ENCODE results near the gene ATAD5.

DNA sequence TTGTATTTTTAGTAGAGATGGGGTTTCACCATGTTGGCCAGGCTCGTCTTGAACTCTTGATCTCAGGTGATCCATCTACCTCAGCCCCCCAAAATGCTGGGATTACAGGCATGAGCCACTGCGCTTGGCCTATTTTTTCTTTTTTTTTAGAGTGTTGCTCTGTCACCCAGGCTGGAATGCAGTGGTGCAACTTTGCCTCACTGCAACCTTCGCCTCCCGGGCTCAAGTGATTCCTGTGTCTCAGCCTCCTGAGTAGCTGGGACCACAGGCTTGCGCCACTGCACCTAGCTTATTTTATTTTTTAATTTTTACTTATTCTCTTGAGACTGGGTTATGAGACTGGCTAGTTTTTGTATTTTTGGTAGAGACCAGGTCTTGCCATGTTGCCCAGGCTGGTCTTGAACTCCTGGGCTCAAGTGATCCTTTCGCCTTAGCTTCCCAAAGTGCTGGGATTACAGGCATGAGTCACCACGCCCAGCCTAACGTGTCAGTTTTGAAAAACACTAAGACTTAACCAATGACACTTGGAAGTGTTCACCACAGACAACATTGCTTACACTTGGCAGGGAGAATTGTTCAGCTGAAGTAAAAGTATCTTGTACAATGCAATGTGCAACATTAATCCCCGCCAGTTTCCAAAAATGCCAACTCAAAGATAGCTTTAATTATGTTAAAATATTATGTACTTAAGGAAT lies 26.9 kb downstream of the ATAD5 start:
- TF ChIP-seq, protein P1, sequence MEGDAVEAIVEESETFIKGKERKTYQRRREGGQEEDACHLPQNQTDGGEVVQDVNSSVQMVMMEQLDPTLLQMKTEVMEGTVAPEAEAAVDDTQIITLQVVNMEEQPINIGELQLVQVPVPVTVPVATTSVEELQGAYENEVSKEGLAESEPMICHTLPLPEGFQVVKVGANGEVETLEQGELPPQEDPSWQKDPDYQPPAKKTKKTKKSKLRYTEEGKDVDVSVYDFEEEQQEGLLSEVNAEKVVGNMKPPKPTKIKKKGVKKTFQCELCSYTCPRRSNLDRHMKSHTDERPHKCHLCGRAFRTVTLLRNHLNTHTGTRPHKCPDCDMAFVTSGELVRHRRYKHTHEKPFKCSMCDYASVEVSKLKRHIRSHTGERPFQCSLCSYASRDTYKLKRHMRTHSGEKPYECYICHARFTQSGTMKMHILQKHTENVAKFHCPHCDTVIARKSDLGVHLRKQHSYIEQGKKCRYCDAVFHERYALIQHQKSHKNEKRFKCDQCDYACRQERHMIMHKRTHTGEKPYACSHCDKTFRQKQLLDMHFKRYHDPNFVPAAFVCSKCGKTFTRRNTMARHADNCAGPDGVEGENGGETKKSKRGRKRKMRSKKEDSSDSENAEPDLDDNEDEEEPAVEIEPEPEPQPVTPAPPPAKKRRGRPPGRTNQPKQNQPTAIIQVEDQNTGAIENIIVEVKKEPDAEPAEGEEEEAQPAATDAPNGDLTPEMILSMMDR (IDR thresholded peaks at IDR 0.05; ENCODE audit: low read depth, low read length) = no peak
- TF ChIP-seq EZH2phosphoT487 (IDR thresholded peaks at IDR 0.05; ENCODE audit: low read depth) = no peak

All from OCI-LY3 (cell line).